Measurements from ENCODE around the gene SSBP4. TPM values are rescaled to one million over a fixed set of nuclear protein-coding genes. Genes with fewer than 3 reads are reported as not detected.

Gene SSBP4
- total and polyA plus RNA-seq, 2 experiments from 2014 or later: 44.4 to 52.0 TPM

DNA sequence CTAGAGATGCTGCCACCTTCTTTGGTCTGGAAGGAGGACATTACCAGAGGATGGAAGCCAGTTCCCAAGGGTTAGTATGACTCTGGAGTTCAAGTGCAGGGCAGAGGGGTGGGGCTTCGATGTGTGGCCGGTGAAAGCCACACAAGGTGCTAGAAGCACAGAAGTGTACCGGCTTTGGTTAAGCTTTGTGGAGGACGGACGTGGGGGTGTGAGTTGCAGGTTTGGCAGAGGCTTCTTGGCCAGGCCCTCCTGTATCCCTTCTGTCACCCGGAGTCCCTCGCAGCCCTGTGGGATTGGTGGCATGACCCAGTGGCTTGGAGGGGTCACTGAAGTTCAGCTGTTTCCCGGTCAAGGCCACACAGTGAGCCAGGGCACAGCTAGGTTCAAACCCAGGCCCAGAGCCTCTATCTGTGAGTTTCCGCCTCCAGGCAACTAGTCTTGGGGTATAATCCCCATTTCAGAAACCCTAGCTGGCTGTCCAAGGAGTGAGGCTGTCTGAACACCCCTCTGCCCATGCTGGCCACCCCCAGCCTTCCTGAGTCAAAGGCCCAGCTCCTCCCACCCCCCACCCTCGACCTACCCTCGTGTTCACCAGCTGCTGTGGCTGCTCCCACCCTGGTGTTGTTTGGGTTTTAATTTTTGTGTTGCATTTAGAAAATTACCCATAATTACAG, 4.6 kb upstream of the SSBP4 start:
- H2AFZ ChIP-seq: no peak overlapping the region
- H3K27ac ChIP-seq (ENCODE audit: low read depth): no peak overlapping the region
- no peak overlapping the region for H3K4me3 Mint-ChIP-seq
- peaks cover 24% of the 10 kb centered on the region for H3F3A ChIP-seq (replicated peaks; ENCODE audit: low read depth)
- H3K9me3 Mint-ChIP-seq: no peaks in the 10 kb centered on the region
- no peaks in the 10 kb centered on the region for H4K20me1 ChIP-seq (replicated peaks; ENCODE audit: insufficient read depth)
- no peak overlapping the region for H3K4me2 ChIP-seq
- H3K36me3 ChIP-seq (ENCODE audit: insufficient read depth): no peaks in the 10 kb centered on the region
- H3K79me2 ChIP-seq (replicated peaks; ENCODE audit: insufficient read depth): no peaks in the 10 kb centered on the region
- DNase-seq (ENCODE audit: low spot score) (peak; percentile 45), ATAC-seq (no peak)
- no peak for TF ChIP-seq CREB1 (CRISPR knock-in tag; IDR thresholded peaks at IDR 0.05; ENCODE audit: low read depth)
- no peak overlapping the region for H3K27ac Mint-ChIP-seq
- H3K9me2 ChIP-seq (ENCODE audit: insufficient read depth): no peaks in the 10 kb centered on the region
- H3K4me3 ChIP-seq: no peak overlapping the region
- H3K27me3 Mint-ChIP-seq (ENCODE audit: insufficient read depth, low read depth, poor library complexity): peaks cover 39% of the 10 kb centered on the region
- no peaks in the 10 kb centered on the region for H3K36me3 Mint-ChIP-seq (ENCODE audit: low read depth)
- H3K27me3 ChIP-seq (ENCODE audit: insufficient read depth): peaks cover 19% of the 10 kb centered on the region
- H3K4me1 ChIP-seq (ENCODE audit: insufficient read depth): peaks cover 8% of the 10 kb centered on the region
- peaks cover 36% of the 10 kb centered on the region for H3K4me1 Mint-ChIP-seq

DNA sequence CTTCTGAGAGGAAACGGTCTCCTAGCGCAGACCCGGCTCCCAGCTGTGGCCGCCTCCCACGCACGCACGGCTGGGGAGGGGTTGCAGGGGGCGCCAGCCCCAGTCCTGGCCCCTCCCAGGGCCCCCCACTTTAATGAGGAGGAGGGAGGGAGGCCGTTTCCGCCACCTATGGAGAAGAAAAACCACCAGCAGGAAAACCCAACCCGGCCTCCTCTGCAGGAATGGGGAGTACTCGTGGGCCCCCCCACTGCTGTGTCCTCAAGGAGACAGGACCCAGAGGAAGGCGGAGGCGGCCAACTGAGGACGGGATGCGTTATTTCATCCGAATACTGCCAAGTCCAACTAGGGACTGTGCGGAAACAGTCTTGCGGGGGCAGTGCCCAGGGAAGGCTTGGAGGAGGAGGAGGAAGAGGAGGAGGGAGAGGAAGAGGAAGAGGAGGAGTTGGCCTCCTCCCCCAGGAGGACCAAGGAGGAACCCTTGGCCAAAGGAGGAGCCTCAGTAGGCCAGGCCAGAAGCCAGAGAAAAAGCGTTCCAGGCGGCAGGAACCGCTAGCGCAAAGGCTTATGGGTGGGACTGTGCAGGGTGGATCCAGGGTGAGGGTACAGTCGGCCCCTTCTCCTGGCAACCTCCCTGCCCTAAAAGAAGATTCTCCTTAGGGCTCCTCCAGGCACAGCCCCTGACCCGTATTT, 3.9 kb upstream of the SSBP4 start:
- Histone ChIP-seq H3K36me3 (ENCODE audit: insufficient read depth) (no peaks in the 10 kb centered on the region), H3K4me2 (no peak overlapping the region; the same call in 1 of the 2 replicates), H3K4me1 (ENCODE audit: insufficient read depth) (peaks cover 8% of the 10 kb centered on the region), H3K79me2 (replicated peaks; ENCODE audit: insufficient read depth) (no peaks in the 10 kb centered on the region), H3F3A (replicated peaks; ENCODE audit: low read depth) (peaks cover 24% of the 10 kb centered on the region), H3K27ac (ENCODE audit: low read depth) (no peak overlapping the region), H3K9me2 (ENCODE audit: insufficient read depth) (no peaks in the 10 kb centered on the region), H4K20me1 (replicated peaks; ENCODE audit: insufficient read depth) (no peaks in the 10 kb centered on the region; the same call in 1 of the 2 replicates), H3K4me3 (no peak overlapping the region), H3K27me3 (ENCODE audit: insufficient read depth) (peaks cover 26% of the 10 kb centered on the region), H2AFZ (no peak overlapping the region)
- H3K27ac Mint-ChIP-seq: no peak overlapping the region
- DNase-seq (ENCODE audit: low spot score) (no peak), ATAC-seq (no peak)
- H3K4me1 Mint-ChIP-seq: peaks cover 37% of the 10 kb centered on the region
- H3K9me3 Mint-ChIP-seq: no peaks in the 10 kb centered on the region
- no peaks in the 10 kb centered on the region for H3K36me3 Mint-ChIP-seq (ENCODE audit: low read depth)
- peaks cover 44% of the 10 kb centered on the region for H3K27me3 Mint-ChIP-seq (ENCODE audit: insufficient read depth, low read depth, poor library complexity)
- H3K4me3 Mint-ChIP-seq: no peak overlapping the region
- TF ChIP-seq NANOG (IDR thresholded peaks at IDR 0.05; ENCODE audit: borderline replicate concordance) (no peak), ZNF331 (CRISPR knock-in tag; IDR thresholded peaks at IDR 0.05; ENCODE audit: low read depth) (no peak), STAT1 (IDR thresholded peaks at IDR 0.05; ENCODE audit: unreplicated experiment) (no peak), CREB1 (CRISPR knock-in tag; IDR thresholded peaks at IDR 0.05; ENCODE audit: low read depth) (no peak), JUNB (IDR thresholded peaks at IDR 0.05; ENCODE audit: unreplicated experiment) (no peak), POLR2AphosphoS5 (IDR thresholded peaks at IDR 0.05; ENCODE audit: low read depth) (no peak)
- TF ChIP-seq, protein P1, sequence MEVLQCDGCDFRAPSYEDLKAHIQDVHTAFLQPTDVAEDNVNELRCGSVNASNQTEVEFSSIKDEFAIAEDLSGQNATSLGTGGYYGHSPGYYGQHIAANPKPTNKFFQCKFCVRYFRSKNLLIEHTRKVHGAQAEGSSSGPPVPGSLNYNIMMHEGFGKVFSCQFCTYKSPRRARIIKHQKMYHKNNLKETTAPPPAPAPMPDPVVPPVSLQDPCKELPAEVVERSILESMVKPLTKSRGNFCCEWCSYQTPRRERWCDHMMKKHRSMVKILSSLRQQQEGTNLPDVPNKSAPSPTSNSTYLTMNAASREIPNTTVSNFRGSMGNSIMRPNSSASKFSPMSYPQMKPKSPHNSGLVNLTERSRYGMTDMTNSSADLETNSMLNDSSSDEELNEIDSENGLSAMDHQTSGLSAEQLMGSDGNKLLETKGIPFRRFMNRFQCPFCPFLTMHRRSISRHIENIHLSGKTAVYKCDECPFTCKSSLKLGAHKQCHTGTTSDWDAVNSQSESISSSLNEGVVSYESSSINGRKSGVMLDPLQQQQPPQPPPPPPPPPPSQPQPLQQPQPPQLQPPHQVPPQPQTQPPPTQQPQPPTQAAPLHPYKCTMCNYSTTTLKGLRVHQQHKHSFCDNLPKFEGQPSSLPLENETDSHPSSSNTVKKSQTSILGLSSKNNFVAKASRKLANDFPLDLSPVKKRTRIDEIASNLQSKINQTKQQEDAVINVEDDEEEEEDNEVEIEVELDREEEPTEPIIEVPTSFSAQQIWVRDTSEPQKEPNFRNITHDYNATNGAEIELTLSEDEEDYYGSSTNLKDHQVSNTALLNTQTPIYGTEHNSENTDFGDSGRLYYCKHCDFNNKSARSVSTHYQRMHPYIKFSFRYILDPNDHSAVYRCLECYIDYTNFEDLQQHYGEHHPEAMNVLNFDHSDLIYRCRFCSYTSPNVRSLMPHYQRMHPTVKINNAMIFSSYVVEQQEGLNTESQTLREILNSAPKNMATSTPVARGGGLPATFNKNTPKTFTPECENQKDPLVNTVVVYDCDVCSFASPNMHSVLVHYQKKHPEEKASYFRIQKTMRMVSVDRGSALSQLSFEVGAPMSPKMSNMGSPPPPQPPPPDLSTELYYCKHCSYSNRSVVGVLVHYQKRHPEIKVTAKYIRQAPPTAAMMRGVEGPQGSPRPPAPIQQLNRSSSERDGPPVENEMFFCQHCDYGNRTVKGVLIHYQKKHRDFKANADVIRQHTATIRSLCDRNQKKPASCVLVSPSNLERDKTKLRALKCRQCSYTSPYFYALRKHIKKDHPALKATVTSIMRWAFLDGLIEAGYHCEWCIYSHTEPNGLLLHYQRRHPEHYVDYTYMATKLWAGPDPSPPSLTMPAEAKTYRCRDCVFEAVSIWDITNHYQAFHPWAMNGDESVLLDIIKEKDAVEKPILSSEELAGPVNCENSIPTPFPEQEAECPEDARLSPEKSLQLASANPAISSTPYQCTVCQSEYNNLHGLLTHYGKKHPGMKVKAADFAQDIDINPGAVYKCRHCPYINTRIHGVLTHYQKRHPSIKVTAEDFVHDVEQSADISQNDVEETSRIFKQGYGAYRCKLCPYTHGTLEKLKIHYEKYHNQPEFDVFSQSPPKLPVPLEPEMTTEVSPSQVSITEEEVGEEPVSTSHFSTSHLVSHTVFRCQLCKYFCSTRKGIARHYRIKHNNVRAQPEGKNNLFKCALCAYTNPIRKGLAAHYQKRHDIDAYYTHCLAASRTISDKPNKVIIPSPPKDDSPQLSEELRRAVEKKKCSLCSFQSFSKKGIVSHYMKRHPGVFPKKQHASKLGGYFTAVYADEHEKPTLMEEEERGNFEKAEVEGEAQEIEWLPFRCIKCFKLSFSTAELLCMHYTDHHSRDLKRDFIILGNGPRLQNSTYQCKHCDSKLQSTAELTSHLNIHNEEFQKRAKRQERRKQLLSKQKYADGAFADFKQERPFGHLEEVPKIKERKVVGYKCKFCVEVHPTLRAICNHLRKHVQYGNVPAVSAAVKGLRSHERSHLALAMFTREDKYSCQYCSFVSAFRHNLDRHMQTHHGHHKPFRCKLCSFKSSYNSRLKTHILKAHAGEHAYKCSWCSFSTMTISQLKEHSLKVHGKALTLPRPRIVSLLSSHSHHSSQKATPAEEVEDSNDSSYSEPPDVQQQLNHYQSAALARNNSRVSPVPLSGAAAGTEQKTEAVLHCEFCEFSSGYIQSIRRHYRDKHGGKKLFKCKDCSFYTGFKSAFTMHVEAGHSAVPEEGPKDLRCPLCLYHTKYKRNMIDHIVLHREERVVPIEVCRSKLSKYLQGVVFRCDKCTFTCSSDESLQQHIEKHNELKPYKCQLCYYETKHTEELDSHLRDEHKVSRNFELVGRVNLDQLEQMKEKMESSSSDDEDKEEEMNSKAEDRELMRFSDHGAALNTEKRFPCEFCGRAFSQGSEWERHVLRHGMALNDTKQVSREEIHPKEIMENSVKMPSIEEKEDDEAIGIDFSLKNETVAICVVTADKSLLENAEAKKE (CRISPR knock-in tag; IDR thresholded peaks at IDR 0.05): no peak
- TF ChIP-seq, protein P2, sequence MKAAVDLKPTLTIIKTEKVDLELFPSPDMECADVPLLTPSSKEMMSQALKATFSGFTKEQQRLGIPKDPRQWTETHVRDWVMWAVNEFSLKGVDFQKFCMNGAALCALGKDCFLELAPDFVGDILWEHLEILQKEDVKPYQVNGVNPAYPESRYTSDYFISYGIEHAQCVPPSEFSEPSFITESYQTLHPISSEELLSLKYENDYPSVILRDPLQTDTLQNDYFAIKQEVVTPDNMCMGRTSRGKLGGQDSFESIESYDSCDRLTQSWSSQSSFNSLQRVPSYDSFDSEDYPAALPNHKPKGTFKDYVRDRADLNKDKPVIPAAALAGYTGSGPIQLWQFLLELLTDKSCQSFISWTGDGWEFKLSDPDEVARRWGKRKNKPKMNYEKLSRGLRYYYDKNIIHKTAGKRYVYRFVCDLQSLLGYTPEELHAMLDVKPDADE (IDR thresholded peaks at IDR 0.05): no peak
- TF ChIP-seq, protein P3, sequence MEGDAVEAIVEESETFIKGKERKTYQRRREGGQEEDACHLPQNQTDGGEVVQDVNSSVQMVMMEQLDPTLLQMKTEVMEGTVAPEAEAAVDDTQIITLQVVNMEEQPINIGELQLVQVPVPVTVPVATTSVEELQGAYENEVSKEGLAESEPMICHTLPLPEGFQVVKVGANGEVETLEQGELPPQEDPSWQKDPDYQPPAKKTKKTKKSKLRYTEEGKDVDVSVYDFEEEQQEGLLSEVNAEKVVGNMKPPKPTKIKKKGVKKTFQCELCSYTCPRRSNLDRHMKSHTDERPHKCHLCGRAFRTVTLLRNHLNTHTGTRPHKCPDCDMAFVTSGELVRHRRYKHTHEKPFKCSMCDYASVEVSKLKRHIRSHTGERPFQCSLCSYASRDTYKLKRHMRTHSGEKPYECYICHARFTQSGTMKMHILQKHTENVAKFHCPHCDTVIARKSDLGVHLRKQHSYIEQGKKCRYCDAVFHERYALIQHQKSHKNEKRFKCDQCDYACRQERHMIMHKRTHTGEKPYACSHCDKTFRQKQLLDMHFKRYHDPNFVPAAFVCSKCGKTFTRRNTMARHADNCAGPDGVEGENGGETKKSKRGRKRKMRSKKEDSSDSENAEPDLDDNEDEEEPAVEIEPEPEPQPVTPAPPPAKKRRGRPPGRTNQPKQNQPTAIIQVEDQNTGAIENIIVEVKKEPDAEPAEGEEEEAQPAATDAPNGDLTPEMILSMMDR (conservative IDR thresholded peaks at IDR 0.05; ENCODE audit: low read depth in 2 of 2): no peak
